Loucy (cell line): ENCODE measurements around the gene GAREM2.

Experiments
- H2AFZ ChIP-seq: fragments of 200-600 bp; sonication (generic); 2 replicates; pipeline ENCODE4 v1.6.0; 2016; ENCODE audit warnings: antibody characterized with exemption, mild to moderate bottlenecking, low read length, moderate library complexity
- H3F3A ChIP-seq: fragments of 200-600 bp; 2 replicates; pipeline ENCODE4 v1.6.0; 2016; ENCODE audit warnings: antibody characterized with exemption, low read depth, mild to moderate bottlenecking
- H3K27me3 ChIP-seq: fragments of 200-600 bp; sonication (generic); 2 replicates; pipeline ENCODE4 v1.6.1; 2014; ENCODE audit warnings: low read length, mild to moderate bottlenecking; ENCODE audit not compliant: insufficient read depth, poor library complexity, severe bottlenecking
- H3K36me3 ChIP-seq: fragments of 200-600 bp; sonication (generic); 2 replicates; pipeline ENCODE4 v1.6.1; 2016; ENCODE audit warnings: low read length; ENCODE audit not compliant: insufficient read depth
- H3K4me1 ChIP-seq: fragments of 200-600 bp; sonication (generic); 2 replicates; pipeline ENCODE4 v1.5.1; 2014; ENCODE audit warnings: low read length, mild to moderate bottlenecking; ENCODE audit not compliant: insufficient read depth, poor library complexity, severe bottlenecking
- H3K4me2 ChIP-seq: fragments of 200-600 bp; sonication (generic); 2 replicates; pipeline ENCODE4 v1.6.0; 2014; ENCODE audit warnings: antibody characterized with exemption, low read length, low read depth, mild to moderate bottlenecking; ENCODE audit not compliant: poor library complexity, severe bottlenecking
- H3K4me3 ChIP-seq: fragments of 200-600 bp; sonication (generic); 2 replicates; pipeline ENCODE4 v1.5.1; 2014; ENCODE audit warnings: low read length, mild to moderate bottlenecking, mixed read lengths; ENCODE audit not compliant: poor library complexity, severe bottlenecking
- H3K79me2 ChIP-seq: fragments of 200-600 bp; sonication (generic); 2 replicates; pipeline ENCODE4 v1.6.1; 2014; ENCODE audit warnings: low read length; ENCODE audit not compliant: insufficient read depth
- H3K9ac ChIP-seq: fragments of 200-600 bp; sonication (generic); 2 replicates; pipeline ENCODE4 v1.6.0; 2014; ENCODE audit warnings: mild to moderate bottlenecking, low read depth, low read length, moderate library complexity; ENCODE audit not compliant: poor library complexity, severe bottlenecking
- H3K9me2 ChIP-seq: fragments of 200-600 bp; sonication (generic); replicated peaks from 2 replicates; pipeline ENCODE4 v1.6.1; 2016; ENCODE audit warnings: low read depth, low read length, mixed read lengths
- H3K9me3 ChIP-seq: fragments of 200-600 bp; sonication (generic); 2 replicates; pipeline ENCODE4 v1.6.1; 2014; ENCODE audit warnings: mild to moderate bottlenecking, antibody characterized with exemption, low read length, low read depth; ENCODE audit not compliant: insufficient read depth
- H4K20me1 ChIP-seq: fragments of 200-600 bp; sonication (generic); 2 replicates; pipeline ENCODE4 v1.6.0; 2014; ENCODE audit warnings: antibody characterized with exemption, low read length, mild to moderate bottlenecking; ENCODE audit not compliant: insufficient read depth, poor library complexity, severe bottlenecking
- EZH2phosphoT487 ChIP-seq: fragments of 200-600 bp; IDR thresholded peaks from 2 replicates; pipeline ENCODE4 v1.6.1; 2018; ENCODE audit warnings: antibody characterized with exemption, mild to moderate bottlenecking, moderate library complexity, borderline replicate concordance
- TF ChIP-seq, protein P1 (sequence below): fragments of 200-600 bp; sonication (generic); conservative IDR thresholded peaks from 2 replicates; pipeline ENCODE4 v1.5.1; 2014; ENCODE audit warnings: mild to moderate bottlenecking, antibody characterized with exemption, low read length

GAREM2 gene

DNA sequence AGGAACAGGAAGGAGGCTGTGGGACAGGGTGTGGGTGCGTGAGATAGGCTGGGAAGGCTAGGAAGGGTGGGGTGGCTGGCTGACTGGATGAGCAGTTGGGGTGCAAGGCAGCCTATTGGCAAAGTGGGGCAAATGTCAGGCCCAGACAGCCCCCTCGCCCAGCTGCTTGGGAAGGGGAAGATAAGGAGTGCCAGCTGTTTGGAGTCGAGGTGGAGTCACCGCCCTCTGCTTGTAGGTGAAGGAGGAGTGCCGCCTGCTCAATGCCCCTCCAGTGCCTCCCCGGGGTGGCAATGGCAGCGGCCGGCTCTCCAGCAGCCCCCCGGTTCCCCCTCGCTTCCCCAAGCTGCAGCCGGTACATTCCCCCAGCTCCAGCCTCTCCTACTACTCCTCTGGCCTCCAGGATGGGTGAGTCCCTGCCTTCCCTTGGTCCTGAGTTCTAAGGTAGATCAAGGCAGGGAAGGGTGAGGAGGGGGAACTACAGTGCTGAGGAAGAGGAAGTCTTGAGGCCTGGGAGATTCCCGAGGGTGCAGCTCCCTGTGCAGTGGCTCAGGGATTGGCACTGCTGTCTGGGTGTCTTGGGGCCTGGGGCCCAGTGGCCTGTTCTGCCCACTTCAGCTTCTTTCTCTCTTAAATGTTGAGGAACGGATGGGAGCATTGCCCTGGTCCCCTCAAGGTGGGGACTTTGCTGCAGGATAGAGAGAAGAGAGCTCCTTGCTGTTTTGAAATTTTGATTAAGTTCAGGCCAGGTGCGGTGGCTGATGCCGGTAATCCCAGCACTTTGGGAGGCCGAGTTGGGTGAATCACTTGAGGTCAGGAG lies 13.3 kb downstream of the GAREM2 start:
- no peaks in the 10 kb centered on the region for H4K20me1 ChIP-seq
- H3K4me1 ChIP-seq: no peaks in the 10 kb centered on the region
- H3K9me3 ChIP-seq: no peaks in the 10 kb centered on the region
- no peak for TF ChIP-seq EZH2phosphoT487
- TF ChIP-seq, protein P1, sequence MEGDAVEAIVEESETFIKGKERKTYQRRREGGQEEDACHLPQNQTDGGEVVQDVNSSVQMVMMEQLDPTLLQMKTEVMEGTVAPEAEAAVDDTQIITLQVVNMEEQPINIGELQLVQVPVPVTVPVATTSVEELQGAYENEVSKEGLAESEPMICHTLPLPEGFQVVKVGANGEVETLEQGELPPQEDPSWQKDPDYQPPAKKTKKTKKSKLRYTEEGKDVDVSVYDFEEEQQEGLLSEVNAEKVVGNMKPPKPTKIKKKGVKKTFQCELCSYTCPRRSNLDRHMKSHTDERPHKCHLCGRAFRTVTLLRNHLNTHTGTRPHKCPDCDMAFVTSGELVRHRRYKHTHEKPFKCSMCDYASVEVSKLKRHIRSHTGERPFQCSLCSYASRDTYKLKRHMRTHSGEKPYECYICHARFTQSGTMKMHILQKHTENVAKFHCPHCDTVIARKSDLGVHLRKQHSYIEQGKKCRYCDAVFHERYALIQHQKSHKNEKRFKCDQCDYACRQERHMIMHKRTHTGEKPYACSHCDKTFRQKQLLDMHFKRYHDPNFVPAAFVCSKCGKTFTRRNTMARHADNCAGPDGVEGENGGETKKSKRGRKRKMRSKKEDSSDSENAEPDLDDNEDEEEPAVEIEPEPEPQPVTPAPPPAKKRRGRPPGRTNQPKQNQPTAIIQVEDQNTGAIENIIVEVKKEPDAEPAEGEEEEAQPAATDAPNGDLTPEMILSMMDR: no peak
- peaks cover 10% of the 10 kb centered on the region; the same call in 1 of the 2 replicates for H3K36me3 ChIP-seq
- no peak overlapping the region for H3K4me3 ChIP-seq
- H3K79me2 ChIP-seq: no peaks in the 10 kb centered on the region
- no peak overlapping the region for H3K9ac ChIP-seq
- H3K9me2 ChIP-seq: no peaks in the 10 kb centered on the region
- no peak overlapping the region for H2AFZ ChIP-seq
- no peaks in the 10 kb centered on the region for H3F3A ChIP-seq
- H3K4me2 ChIP-seq: no peak overlapping the region
- no peaks in the 10 kb centered on the region for H3K27me3 ChIP-seq

DNA sequence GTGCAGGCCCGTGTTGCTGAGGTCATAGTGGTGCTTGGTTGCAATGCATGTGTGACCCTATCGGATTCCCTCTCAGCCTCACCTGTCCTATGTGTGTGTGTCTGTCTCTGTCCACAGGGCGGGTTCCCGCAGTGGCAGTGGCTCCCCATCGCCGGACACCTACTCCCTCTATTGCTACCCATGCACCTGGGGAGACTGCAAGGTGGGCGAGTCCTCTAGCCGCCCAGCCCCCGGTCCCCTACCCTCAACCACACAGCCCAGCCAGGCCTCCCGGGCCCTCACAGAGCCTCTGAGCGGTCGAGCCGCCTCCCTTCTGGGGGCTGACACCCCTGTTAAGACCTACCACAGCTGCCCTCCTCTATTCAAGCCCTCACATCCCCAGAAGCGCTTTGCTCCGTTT lies 14.2 kb downstream of the GAREM2 start:
- Histone ChIP-seq H2AFZ (no peak overlapping the region), H3K4me3 (no peak overlapping the region), H4K20me1 (no peaks in the 10 kb centered on the region), H3K9me3 (no peaks in the 10 kb centered on the region), H3K27me3 (no peaks in the 10 kb centered on the region), H3K4me2 (no peak overlapping the region), H3K4me1 (no peaks in the 10 kb centered on the region), H3F3A (no peaks in the 10 kb centered on the region), H3K9me2 (no peaks in the 10 kb centered on the region), H3K36me3 (peaks cover 19% of the 10 kb centered on the region; the same call in 1 of the 2 replicates), H3K79me2 (no peaks in the 10 kb centered on the region), H3K9ac (no peak overlapping the region)
- TF ChIP-seq EZH2phosphoT487: no peak
- TF ChIP-seq, protein P1: no peak

DNA sequence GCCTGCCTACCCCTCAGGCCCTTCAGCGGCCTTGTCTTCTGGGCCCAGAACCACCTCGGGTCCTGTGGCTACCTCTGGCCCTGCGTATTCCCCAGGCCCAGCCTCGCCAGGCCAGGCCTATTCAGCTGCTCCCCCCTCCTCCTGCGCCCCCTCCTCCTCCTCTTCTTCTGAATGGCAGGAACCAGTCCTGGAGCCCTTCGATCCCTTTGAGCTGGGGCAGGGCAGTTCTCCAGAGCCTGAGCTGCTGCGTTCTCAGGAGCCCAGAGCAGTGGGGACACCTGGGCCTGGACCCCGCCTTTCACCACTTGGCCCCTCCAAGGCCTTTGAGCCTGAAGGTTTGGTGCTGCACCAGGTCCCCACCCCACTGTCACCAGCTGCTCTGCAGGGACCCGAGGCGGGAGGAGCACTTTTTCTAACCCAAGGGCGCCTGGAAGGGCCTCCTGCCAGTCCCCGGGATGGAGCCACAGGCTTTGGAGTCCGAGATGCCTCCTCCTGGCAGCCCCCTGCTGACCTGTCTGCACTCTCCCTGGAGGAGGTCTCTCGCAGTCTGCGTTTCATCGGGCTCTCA lies 14.7 kb downstream of the GAREM2 start:
- no peaks in the 10 kb centered on the region for H3K4me1 ChIP-seq
- H3K9ac ChIP-seq: no peak overlapping the region
- no peaks in the 10 kb centered on the region for H4K20me1 ChIP-seq
- peaks cover 23% of the 10 kb centered on the region; the same call in 1 of the 2 replicates for H3K36me3 ChIP-seq
- no peaks in the 10 kb centered on the region for H3K79me2 ChIP-seq
- no peaks in the 10 kb centered on the region for H3K27me3 ChIP-seq
- no peak overlapping the region for H3K4me3 ChIP-seq
- TF ChIP-seq, protein P1: no peak
- TF ChIP-seq EZH2phosphoT487: no peak
- no peaks in the 10 kb centered on the region for H3K9me3 ChIP-seq
- H3K4me2 ChIP-seq: no peak overlapping the region
- no peak overlapping the region for H2AFZ ChIP-seq
- H3K9me2 ChIP-seq: no peaks in the 10 kb centered on the region
- H3F3A ChIP-seq: no peaks in the 10 kb centered on the region
